ENCODE data around the gene GBGT1. TPM values are rescaled to one million over a fixed set of nuclear protein-coding genes. Genes with fewer than 3 reads are reported as not detected.

GBGT1 gene
- total and polyA plus RNA-seq, 2 donors (not counting 1 experiment from before 2014, with no cell fraction given), result 19.6 to 52.7 TPM

GRCh38 chr9:133203506-133204075 is 39.9 kb upstream of the GBGT1 start:
- TF ChIP-seq, protein P1, sequence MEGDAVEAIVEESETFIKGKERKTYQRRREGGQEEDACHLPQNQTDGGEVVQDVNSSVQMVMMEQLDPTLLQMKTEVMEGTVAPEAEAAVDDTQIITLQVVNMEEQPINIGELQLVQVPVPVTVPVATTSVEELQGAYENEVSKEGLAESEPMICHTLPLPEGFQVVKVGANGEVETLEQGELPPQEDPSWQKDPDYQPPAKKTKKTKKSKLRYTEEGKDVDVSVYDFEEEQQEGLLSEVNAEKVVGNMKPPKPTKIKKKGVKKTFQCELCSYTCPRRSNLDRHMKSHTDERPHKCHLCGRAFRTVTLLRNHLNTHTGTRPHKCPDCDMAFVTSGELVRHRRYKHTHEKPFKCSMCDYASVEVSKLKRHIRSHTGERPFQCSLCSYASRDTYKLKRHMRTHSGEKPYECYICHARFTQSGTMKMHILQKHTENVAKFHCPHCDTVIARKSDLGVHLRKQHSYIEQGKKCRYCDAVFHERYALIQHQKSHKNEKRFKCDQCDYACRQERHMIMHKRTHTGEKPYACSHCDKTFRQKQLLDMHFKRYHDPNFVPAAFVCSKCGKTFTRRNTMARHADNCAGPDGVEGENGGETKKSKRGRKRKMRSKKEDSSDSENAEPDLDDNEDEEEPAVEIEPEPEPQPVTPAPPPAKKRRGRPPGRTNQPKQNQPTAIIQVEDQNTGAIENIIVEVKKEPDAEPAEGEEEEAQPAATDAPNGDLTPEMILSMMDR (IDR thresholded peaks at IDR 0.05), result no peak
- no peak for TF ChIP-seq EZH2 (IDR thresholded peaks at IDR 0.05; ENCODE audit: borderline replicate concordance, insufficient read depth, low read depth, low read length, poor library complexity, severe bottlenecking)
- H3K4me1 ChIP-seq (ENCODE audit: control insufficient read depth in 2 of 2, insufficient read depth in 2 of 2, low read length in 2 of 2), result no peaks in the 10 kb centered on the region
- intact Hi-C loops (cut with micrococcal nuclease), result no loop called here
- H3K9me3 Mint-ChIP-seq (ENCODE audit: insufficient read depth), result no peaks in the 10 kb centered on the region
- H2AFZ ChIP-seq (ENCODE audit: insufficient read depth, low read depth, low read length, poor library complexity, severe bottlenecking), result no peak overlapping the region
- H3K4me3 Mint-ChIP-seq, result no peak overlapping the region
- DNase-seq (no peak), ATAC-seq (ENCODE audit: low read depth) (no peak)
- H3K4me1 Mint-ChIP-seq, result peaks cover 2% of the 10 kb centered on the region
- no peak overlapping the region for H3K27ac ChIP-seq (ENCODE audit: low read length in 2 of 2)
- CTCF ChIA-PET, result no interaction called here
- H3K27ac Mint-ChIP-seq, result no peak overlapping the region
- peaks cover 3% of the 10 kb centered on the region for H3K27me3 Mint-ChIP-seq
- no peak overlapping the region for H3K4me2 ChIP-seq (replicated peaks; ENCODE audit: low read depth, low read length, poor library complexity, severe bottlenecking)
- H3K27me3 ChIP-seq (replicated peaks in 1 of 4; ENCODE audit: control extremely low read depth in 1 of 4, control insufficient read depth in 3 of 4, insufficient read depth in 4 of 4, low read length in 3 of 4), result peaks cover 0 to 2% (median 0%) of the 10 kb centered on the region in 4 experiments
- H3K79me2 ChIP-seq (ENCODE audit: control insufficient read depth, insufficient read depth, low read length), result no peaks in the 10 kb centered on the region
- WGBS (ENCODE audit: insufficient coverage), result 81% methylated on average over 10 of the region's 10 CpGs
- no peak overlapping the region for H3K4me3 ChIP-seq (ENCODE audit: control extremely low read depth in 1 of 5, extremely low read depth in 1 of 5, insufficient read depth in 1 of 5, low read depth in 2 of 5, low read length in 4 of 5)
- no peak overlapping the region for H3K9ac ChIP-seq (ENCODE audit: low read length)
- POLR2A ChIA-PET, result no interaction called here
- no peaks in the 10 kb centered on the region for H4K20me1 ChIP-seq (ENCODE audit: control insufficient read depth, insufficient read depth, low read length, poor library complexity, severe bottlenecking)
- peaks cover 0 to 19% (median 0%) of the 10 kb centered on the region in 3 donors for H3K9me3 ChIP-seq (ENCODE audit: control extremely low read depth in 1 of 3, control insufficient read depth in 2 of 3, insufficient read depth in 1 of 3, low read length in 2 of 3)
- H3K36me3 ChIP-seq (replicated peaks in 1 of 2; ENCODE audit: control extremely low read depth in 1 of 2, control insufficient read depth in 1 of 2, extremely low read depth in 1 of 2, insufficient read depth in 2 of 2, low read length in 1 of 2), result no peaks in the 10 kb centered on the region

DNA sequence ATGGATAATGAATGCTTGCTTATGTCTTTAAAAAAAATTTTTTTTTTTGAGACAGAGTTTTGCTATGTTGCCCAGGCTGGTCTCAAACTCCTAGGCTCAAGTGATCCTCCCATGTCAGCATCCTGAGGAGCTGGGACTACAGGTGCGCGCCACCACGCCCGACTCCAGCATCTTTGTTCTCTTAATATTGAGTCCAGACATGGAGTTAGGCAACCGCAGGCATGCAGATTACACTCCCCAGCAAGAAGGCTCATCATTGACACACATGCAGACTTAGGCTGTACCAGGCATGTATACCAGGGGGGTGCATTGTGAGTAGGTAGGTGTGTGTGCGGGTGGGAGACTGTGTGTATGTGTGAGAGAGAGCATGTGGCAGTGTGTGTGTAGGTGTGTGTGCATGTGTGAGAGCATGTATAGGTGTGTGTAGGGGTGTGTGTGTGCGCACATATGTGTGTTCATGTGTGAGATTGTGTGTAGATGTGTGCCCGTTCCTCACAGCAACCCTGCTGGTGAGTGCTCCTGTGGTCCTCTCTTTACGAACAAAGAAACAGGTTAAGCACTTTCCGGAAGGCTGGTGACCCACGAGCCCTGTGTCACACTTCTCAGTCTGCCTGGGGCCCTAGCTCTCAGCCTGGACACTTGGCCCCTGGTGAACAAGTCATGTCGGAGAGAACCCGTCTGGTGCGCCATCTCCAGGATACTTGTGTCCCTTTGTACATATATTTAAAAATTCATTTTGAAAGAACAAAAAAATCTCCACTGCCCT is 39.2 kb upstream of the GBGT1 start:
- no peak overlapping the region for H3K9ac ChIP-seq (ENCODE audit: low read length)
- no peak overlapping the region for H2AFZ ChIP-seq (ENCODE audit: insufficient read depth, low read depth, low read length, poor library complexity, severe bottlenecking)
- CTCF ChIA-PET, result no interaction called here
- peaks cover 0 to 2% (median 0%) of the 10 kb centered on the region in 4 experiments for H3K27me3 ChIP-seq (replicated peaks in 1 of 4; ENCODE audit: control extremely low read depth in 1 of 4, control insufficient read depth in 3 of 4, insufficient read depth in 4 of 4, low read length in 3 of 4)
- no peaks in the 10 kb centered on the region for H3K79me2 ChIP-seq (ENCODE audit: control insufficient read depth, insufficient read depth, low read length)
- peaks cover 0 to 19% (median 0%) of the 10 kb centered on the region in 3 donors for H3K9me3 ChIP-seq (ENCODE audit: control extremely low read depth in 1 of 3, control insufficient read depth in 2 of 3, insufficient read depth in 1 of 3, low read length in 2 of 3)
- intact Hi-C loops (cut with micrococcal nuclease), result no loop called here
- ATAC-seq (ENCODE audit: low read depth) (no peak), DNase-seq (no peak)
- Mint-ChIP-seq H3K4me3 (no peak overlapping the region), H3K27me3 (peaks cover 3% of the 10 kb centered on the region), H3K9me3 (ENCODE audit: insufficient read depth) (no peaks in the 10 kb centered on the region), H3K27ac (no peak overlapping the region), H3K4me1 (peaks cover 2% of the 10 kb centered on the region)
- H3K27ac ChIP-seq (ENCODE audit: low read length in 2 of 2), result no peak overlapping the region
- no peak overlapping the region for H3K4me3 ChIP-seq (ENCODE audit: control extremely low read depth in 1 of 5, extremely low read depth in 1 of 5, insufficient read depth in 1 of 5, low read depth in 2 of 5, low read length in 4 of 5)
- H3K4me1 ChIP-seq (ENCODE audit: control insufficient read depth in 2 of 2, insufficient read depth in 2 of 2, low read length in 2 of 2), result no peaks in the 10 kb centered on the region
- H4K20me1 ChIP-seq (ENCODE audit: control insufficient read depth, insufficient read depth, low read length, poor library complexity, severe bottlenecking), result no peaks in the 10 kb centered on the region
- H3K4me2 ChIP-seq (replicated peaks; ENCODE audit: low read depth, low read length, poor library complexity, severe bottlenecking), result no peak overlapping the region
- H3K36me3 ChIP-seq (replicated peaks in 1 of 2; ENCODE audit: control extremely low read depth in 1 of 2, control insufficient read depth in 1 of 2, extremely low read depth in 1 of 2, insufficient read depth in 2 of 2, low read length in 1 of 2), result no peaks in the 10 kb centered on the region
- TF ChIP-seq EZH2 (IDR thresholded peaks at IDR 0.05; ENCODE audit: borderline replicate concordance, insufficient read depth, low read depth, low read length, poor library complexity, severe bottlenecking), result no peak
- TF ChIP-seq, protein P1 (IDR thresholded peaks at IDR 0.05), result no peak
- POLR2A ChIA-PET, result no interaction called here
- WGBS (ENCODE audit: insufficient coverage), result 91% methylated on average over 10 of the region's 14 CpGs

All from B cell (primary cell).